Coronary artery (tissue), 2 donors: ENCODE data around the gene GLT1D1.

Experiments
- DNase-seq: peaks from one replicate; pipeline ENCODE4 v3.0.0-alpha.2; 2017; ENCODE audit warnings: low spot score
- H3K27ac ChIP-seq, 2 donors: fragments of 200-600 bp; sonication (generic); one replicate each; pipeline ENCODE4 v1.5.1; 2016 to 2019
- H3K4me3 ChIP-seq: fragments of 200-600 bp; sonication (generic); 2 replicates; pipeline ENCODE4 v1.5.1; 2016; ENCODE audit warnings: mild to moderate bottlenecking, moderate library complexity
- CTCF ChIP-seq: fragments of 200-600 bp; sonication (generic); IDR thresholded peaks from one replicate; pipeline ENCODE4 v1.5.1; 2019; ENCODE audit warnings: antibody characterized with exemption

Gene GLT1D1

GRCh38 chr12:128816643-128816920 is 36.7 kb upstream of the GLT1D1 start:
- no peak overlapping the region for H3K4me3 ChIP-seq

GRCh38 chr12:128817111-128818015 is 35.9 kb upstream of the GLT1D1 start:
- peak overlapping the region; percentile 9 for H3K4me3 ChIP-seq
- no peak for DNase-seq
- TF ChIP-seq CTCF = no peak
- peak overlapping the region; percentile 60 to 65 for H3K27ac ChIP-seq

More at GRCh38 chr12:128816643-128816920, 36.7 kb upstream of the GLT1D1 start:
- H3K27ac ChIP-seq = peak overlapping the region; percentile 15 to 65
- no peak for DNase-seq
- TF ChIP-seq CTCF = no peak

- no peak for DNase-seq
These were observed 34.9 kb upstream of the GLT1D1 start for GRCh38 chr12:128818065-128819022.

GRCh38 chr12:128819293-128820144 is 33.8 kb upstream of the GLT1D1 start:
- TF ChIP-seq CTCF = no peak
- Histone ChIP-seq H3K27ac (no peak overlapping the region), H3K4me3 (no peak overlapping the region)
- DNase-seq = no peak

More at GRCh38 chr12:128818065-128819022, 34.9 kb upstream of the GLT1D1 start:
- H3K27ac ChIP-seq = peak overlapping the region; percentile 60 to 65
- TF ChIP-seq CTCF = no peak
- H3K4me3 ChIP-seq = peak overlapping the region; percentile 5

- no peak for DNase-seq
- Histone ChIP-seq H3K4me3 (no peak overlapping the region), H3K27ac (peak overlapping the region in 1 of 2 donors; percentile 23)
- TF ChIP-seq CTCF = no peak
These were observed 33.0 kb upstream of the GLT1D1 start for GRCh38 chr12:128820253-128820652.

- Histone ChIP-seq H3K4me3 (no peak overlapping the region), H3K27ac (peak overlapping the region in 1 of 2 donors; percentile 23)
- DNase-seq = no peak
- no peak for TF ChIP-seq CTCF
These were observed 32.4 kb upstream of the GLT1D1 start for GRCh38 chr12:128820723-128821432.
